ENCODE data around the gene PLEKHM1.

PLEKHM1 gene

DNA sequence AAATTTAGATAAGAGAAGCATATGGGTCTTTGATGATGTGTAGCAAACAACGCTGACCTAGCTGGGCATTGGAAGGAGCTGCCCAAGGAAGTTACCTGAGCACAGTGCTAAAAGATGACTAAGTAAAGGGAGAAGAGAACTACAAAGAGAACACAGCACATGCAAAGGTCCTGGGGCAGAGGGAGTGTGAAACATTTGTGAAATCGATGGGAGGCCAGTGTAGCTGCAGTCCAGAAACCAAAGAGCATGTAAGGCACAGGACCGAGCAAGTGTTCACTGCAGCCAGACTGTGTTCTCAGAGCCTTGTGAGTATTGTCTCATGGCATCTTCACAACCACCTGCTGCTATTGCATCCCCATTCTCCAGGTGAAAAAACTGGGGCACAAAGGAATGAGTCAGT lies 102.8 kb downstream of the PLEKHM1 start:
- Histone ChIP-seq H3K4me2 (ENCODE audit: low read length) (no peak overlapping the region), H3K79me2 (ENCODE audit: control insufficient read depth, low read length) (no peaks in the 10 kb centered on the region), H3K4me1 (ENCODE audit: control insufficient read depth, low read length) (peaks cover 19% of the 10 kb centered on the region), H3K9me3 (ENCODE audit: control insufficient read depth, insufficient read depth, low read length) (no peaks in the 10 kb centered on the region), H3F3A (ENCODE audit: control insufficient read depth, insufficient read depth) (no peaks in the 10 kb centered on the region), H3K36me3 (ENCODE audit: control insufficient read depth, low read length) (no peaks in the 10 kb centered on the region), H4K20me1 (ENCODE audit: control insufficient read depth, insufficient read depth, low read depth, low read length) (no peaks in the 10 kb centered on the region), H3K27ac (ENCODE audit: low read depth, low read length) (no peak overlapping the region), H3K4me3 (ENCODE audit: low read length) (no peak overlapping the region), H3K27me3 (ENCODE audit: control insufficient read depth, low read length) (peaks cover 31% of the 10 kb centered on the region), H3K9me2 (replicated peaks; ENCODE audit: control insufficient read depth, low read length) (no peaks in the 10 kb centered on the region)
- TF ChIP-seq, protein P1, sequence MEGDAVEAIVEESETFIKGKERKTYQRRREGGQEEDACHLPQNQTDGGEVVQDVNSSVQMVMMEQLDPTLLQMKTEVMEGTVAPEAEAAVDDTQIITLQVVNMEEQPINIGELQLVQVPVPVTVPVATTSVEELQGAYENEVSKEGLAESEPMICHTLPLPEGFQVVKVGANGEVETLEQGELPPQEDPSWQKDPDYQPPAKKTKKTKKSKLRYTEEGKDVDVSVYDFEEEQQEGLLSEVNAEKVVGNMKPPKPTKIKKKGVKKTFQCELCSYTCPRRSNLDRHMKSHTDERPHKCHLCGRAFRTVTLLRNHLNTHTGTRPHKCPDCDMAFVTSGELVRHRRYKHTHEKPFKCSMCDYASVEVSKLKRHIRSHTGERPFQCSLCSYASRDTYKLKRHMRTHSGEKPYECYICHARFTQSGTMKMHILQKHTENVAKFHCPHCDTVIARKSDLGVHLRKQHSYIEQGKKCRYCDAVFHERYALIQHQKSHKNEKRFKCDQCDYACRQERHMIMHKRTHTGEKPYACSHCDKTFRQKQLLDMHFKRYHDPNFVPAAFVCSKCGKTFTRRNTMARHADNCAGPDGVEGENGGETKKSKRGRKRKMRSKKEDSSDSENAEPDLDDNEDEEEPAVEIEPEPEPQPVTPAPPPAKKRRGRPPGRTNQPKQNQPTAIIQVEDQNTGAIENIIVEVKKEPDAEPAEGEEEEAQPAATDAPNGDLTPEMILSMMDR (IDR thresholded peaks at IDR 0.05; ENCODE audit: low read depth, low read length, poor library complexity, severe bottlenecking): no peak
- TF ChIP-seq EZH2phosphoT487 (IDR thresholded peaks at IDR 0.05; ENCODE audit: borderline replicate concordance, low read length): no peak

DNA sequence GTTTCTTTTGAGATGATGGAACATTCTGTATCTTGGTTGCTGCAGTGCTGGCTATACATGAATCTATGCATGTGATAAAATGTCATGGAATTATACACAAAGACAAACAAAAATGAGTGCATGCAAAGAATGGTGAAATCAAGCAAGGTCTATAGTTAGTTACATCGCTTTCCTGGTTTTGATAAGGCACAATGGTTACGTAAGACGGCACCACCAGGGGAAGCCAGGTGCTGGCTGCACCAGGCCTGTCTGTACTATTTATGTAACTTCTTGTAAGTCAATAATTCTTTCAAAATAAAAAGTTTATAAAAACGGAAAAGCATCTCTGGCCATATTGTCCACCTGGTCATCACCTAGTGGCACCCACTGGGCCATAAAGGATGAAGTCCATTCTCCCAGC lies 104.3 kb downstream of the PLEKHM1 start:
- no peak overlapping the region for H3K4me2 ChIP-seq (ENCODE audit: low read length)
- no peaks in the 10 kb centered on the region for H3K9me2 ChIP-seq (replicated peaks; ENCODE audit: control insufficient read depth, low read length)
- no peaks in the 10 kb centered on the region for H3K9me3 ChIP-seq (ENCODE audit: control insufficient read depth, insufficient read depth, low read length)
- no peaks in the 10 kb centered on the region for H3K79me2 ChIP-seq (ENCODE audit: control insufficient read depth, low read length)
- H3K27me3 ChIP-seq (ENCODE audit: control insufficient read depth, low read length): peaks cover 36% of the 10 kb centered on the region
- no peaks in the 10 kb centered on the region for H3F3A ChIP-seq (ENCODE audit: control insufficient read depth, insufficient read depth)
- no peak overlapping the region for H3K27ac ChIP-seq (ENCODE audit: low read depth, low read length)
- H3K4me1 ChIP-seq (ENCODE audit: control insufficient read depth, low read length): peaks cover 6% of the 10 kb centered on the region; the same call in 1 of the 2 replicates
- TF ChIP-seq, protein P1 (IDR thresholded peaks at IDR 0.05; ENCODE audit: low read depth, low read length, poor library complexity, severe bottlenecking): no peak
- no peak for TF ChIP-seq EZH2phosphoT487 (IDR thresholded peaks at IDR 0.05; ENCODE audit: borderline replicate concordance, low read length)
- H4K20me1 ChIP-seq (ENCODE audit: control insufficient read depth, insufficient read depth, low read depth, low read length): no peaks in the 10 kb centered on the region
- no peaks in the 10 kb centered on the region for H3K36me3 ChIP-seq (ENCODE audit: control insufficient read depth, low read length)
- no peak overlapping the region for H3K4me3 ChIP-seq (ENCODE audit: low read length)

Measured in DOHH2 (cell line).